CD4-positive, alpha-beta T cell (primary cell): ENCODE results near the gene CDC42EP3. TPM values are rescaled to one million over a fixed set of nuclear protein-coding genes. Genes with fewer than 3 reads are reported as not detected.

Experiments used
- ATAC-seq: fragments of 200-7000 bp; cut with Tn5 transposase; one replicate; pipeline ENCODE4 v1.10.0; 2022; ENCODE audit warnings: mild to moderate bottlenecking; ENCODE audit not compliant: poor library complexity
- CTCF ChIA-PET: fragments of 350-600 bp; sonication (Branson Sonifier 250); formaldehyde crosslinking; loops from one replicate; lab custom pipeline; 2021; ENCODE audit warnings: antibody characterized with exemption, inconsistent platforms; lab: Charles Lee
- POLR2A ChIA-PET: fragments of 350-600 bp; sonication (Branson Sonifier 250); formaldehyde crosslinking; loops from one replicate; lab custom pipeline; 2021; ENCODE audit warnings: antibody characterized with exemption, inconsistent platforms; lab: Charles Lee
- DNase-seq, 14 experiments: peaks; one replicate each; pipeline ENCODE4 v3.0.0-alpha.2; 2013 to 2020; ENCODE audit warnings: mixed read lengths in 2 of 14
- H3K27ac ChIP-seq, 2 donors: one replicate each; pipeline versions ENCODE4 v1.5.1 to v1.7.0; 2013; ENCODE audit warnings: low read length in 2 of 2, low read depth in 1 of 2, mild to moderate bottlenecking in 1 of 2
- H3K27me3 ChIP-seq, 2 experiments: 1 replicate in 1 of 2; 2 replicates in 1 of 2; pipeline versions ENCODE4 v1.6.1 to v1.7.0; 2013; ENCODE audit warnings: low read length in 2 of 2, control low read depth in 1 of 2, mild to moderate bottlenecking in 1 of 2, moderate library complexity in 1 of 2; ENCODE audit not compliant: insufficient read depth in 2 of 2, control insufficient read depth in 1 of 2
- H3K36me3 ChIP-seq: one replicate; pipeline ENCODE4 v1.6.1; 2013; ENCODE audit warnings: low read length, control low read depth; ENCODE audit not compliant: insufficient read depth
- H3K4me1 ChIP-seq: one replicate; pipeline ENCODE4 v1.6.1; 2013; ENCODE audit warnings: low read length, control low read depth; ENCODE audit not compliant: insufficient read depth
- H3K4me3 ChIP-seq: one replicate; pipeline ENCODE4 v1.5.1; 2013; ENCODE audit warnings: mild to moderate bottlenecking, low read length, moderate library complexity
- H3K9me3 ChIP-seq, 2 experiments: 1 replicate in 1 of 2; 2 replicates in 1 of 2; pipeline versions ENCODE4 v1.6.1 to v1.7.0; 2013; ENCODE audit warnings: low read length in 2 of 2, mild to moderate bottlenecking in 2 of 2, control low read depth in 1 of 2, moderate library complexity in 1 of 2; ENCODE audit not compliant: control insufficient read depth in 1 of 2, insufficient read depth in 1 of 2
- H3K27ac Mint-ChIP-seq: one replicate; pipeline ENCODE4 v1.8.0; 2020; ENCODE audit warnings: mixed read lengths
- H3K27me3 Mint-ChIP-seq: one replicate; pipeline ENCODE4 v1.8.0; 2021; ENCODE audit warnings: mixed read lengths
- H3K36me3 Mint-ChIP-seq: one replicate; pipeline ENCODE4 v1.8.0; 2021; ENCODE audit warnings: low read depth, mixed read lengths
- H3K4me1 Mint-ChIP-seq: one replicate; pipeline ENCODE4 v1.8.0; 2021; ENCODE audit warnings: low read depth, mixed read lengths
- H3K4me3 Mint-ChIP-seq: one replicate; pipeline ENCODE4 v1.8.0; 2020; ENCODE audit warnings: mild to moderate bottlenecking, mixed read lengths
- H3K9me3 Mint-ChIP-seq: one replicate; pipeline ENCODE4 v1.8.0; 2020; ENCODE audit warnings: mixed read lengths
- intact Hi-C, 2 experiments: fragments of 100-400 bp; cut with DNase I in 1 of 2; cut with micrococcal nuclease in 1 of 2; formaldehyde crosslinking; loops; one replicate each; pipeline versions ENCODE4 v1.15.1 to v1.9.0; 2023 to 2025; cut with DNase I, micrococcal nuclease
- total RNA-seq, 174 experiments: library from RNA in 2 of 174; stranded (reverse) in 2 of 174; gene quantifications; one replicate each; pipeline ENCODE4 v1.2.3 and lab custom pipeline; 2021 to 2026
- TF ChIP-seq, protein P1 (sequence below): fragments of 200-600 bp; IDR thresholded peaks from one replicate; pipeline ENCODE4 v1.8.0; 2022; ENCODE audit warnings: antibody characterized with exemption, mild to moderate bottlenecking

The CDC42EP3 gene
- total RNA-seq, 2 experiments from 2014 or later, result 20.6 to 24.1 TPM

DNA sequence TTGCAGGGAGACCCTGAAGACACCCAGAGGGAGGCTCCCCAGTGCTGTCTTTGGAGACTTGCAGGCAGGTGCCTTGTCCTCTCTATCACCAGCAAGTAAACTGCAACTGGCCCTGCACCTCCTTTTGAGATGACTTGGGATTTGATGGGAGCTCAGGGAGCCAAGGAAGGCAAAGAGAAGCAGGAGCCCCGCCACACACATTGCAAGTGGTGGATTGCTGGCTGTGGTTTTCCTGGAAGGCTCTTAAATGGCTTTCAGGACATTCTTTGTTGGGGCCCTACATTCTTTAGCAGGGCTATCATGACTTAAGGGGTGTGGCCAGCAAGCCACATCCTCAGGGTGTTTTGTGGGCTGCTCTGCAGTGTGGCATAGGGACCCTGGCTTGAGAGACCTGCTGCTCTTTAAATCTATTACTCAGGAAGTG lies 39.9 kb upstream of the CDC42EP3 start:
- Mint-ChIP-seq H3K4me1 (peaks cover 65% of the 10 kb centered on the region), H3K27ac (peak overlapping the region; percentile 4), H3K4me3 (peak overlapping the region; percentile 9), H3K36me3 (no peaks in the 10 kb centered on the region), H3K27me3 (no peaks in the 10 kb centered on the region), H3K9me3 (no peaks in the 10 kb centered on the region)
- DNase-seq (peak in 11 of 14 experiments; percentile 1 to 78 (median 14)), ATAC-seq (peak; percentile 85)
- intact Hi-C loops, result loop anchor here in 1 of 2 experiments (10.0 kb wide), 1 partner anchor 113 kb away; no protein-coding TSS in a partner anchor
- H3K36me3 ChIP-seq, result no peaks in the 10 kb centered on the region
- TF ChIP-seq, protein P1, sequence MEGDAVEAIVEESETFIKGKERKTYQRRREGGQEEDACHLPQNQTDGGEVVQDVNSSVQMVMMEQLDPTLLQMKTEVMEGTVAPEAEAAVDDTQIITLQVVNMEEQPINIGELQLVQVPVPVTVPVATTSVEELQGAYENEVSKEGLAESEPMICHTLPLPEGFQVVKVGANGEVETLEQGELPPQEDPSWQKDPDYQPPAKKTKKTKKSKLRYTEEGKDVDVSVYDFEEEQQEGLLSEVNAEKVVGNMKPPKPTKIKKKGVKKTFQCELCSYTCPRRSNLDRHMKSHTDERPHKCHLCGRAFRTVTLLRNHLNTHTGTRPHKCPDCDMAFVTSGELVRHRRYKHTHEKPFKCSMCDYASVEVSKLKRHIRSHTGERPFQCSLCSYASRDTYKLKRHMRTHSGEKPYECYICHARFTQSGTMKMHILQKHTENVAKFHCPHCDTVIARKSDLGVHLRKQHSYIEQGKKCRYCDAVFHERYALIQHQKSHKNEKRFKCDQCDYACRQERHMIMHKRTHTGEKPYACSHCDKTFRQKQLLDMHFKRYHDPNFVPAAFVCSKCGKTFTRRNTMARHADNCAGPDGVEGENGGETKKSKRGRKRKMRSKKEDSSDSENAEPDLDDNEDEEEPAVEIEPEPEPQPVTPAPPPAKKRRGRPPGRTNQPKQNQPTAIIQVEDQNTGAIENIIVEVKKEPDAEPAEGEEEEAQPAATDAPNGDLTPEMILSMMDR, result no peak
- POLR2A ChIA-PET, result interaction anchor here (1.2 kb wide), 1 partner anchor 27 kb away, joined by 4 read pairs; no protein-coding TSS in a partner anchor
- no peaks in the 10 kb centered on the region for H3K27me3 ChIP-seq
- no peak overlapping the region for H3K4me3 ChIP-seq
- no peak overlapping the region for H3K27ac ChIP-seq
- peaks cover 13% of the 10 kb centered on the region for H3K4me1 ChIP-seq
- peaks cover 0 to 5% of the 10 kb centered on the region in 2 experiments for H3K9me3 ChIP-seq
- CTCF ChIA-PET, result no interaction called here

DNA sequence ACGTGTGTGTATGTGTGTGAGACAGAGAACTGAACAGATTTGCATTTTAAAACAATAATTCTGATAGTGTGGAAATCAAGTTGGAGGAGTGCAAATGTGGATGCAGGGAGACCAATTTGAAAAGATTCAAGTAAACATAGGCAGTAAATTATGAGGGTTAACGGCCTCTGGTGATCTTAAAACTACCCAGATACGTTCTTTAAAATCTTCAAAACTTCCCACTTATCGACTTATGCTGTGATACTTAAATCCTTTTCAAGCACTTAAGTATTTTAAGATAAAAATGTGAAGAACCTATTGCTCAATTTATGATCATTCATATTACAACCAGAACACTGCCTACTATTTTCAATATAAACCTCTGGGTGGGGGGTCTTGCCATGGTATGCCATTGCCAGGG lies 37.7 kb upstream of the CDC42EP3 start:
- H3K9me3 Mint-ChIP-seq, result no peaks in the 10 kb centered on the region
- Histone ChIP-seq H3K9me3 (no peaks in the 10 kb centered on the region), H3K27me3 (no peaks in the 10 kb centered on the region), H3K4me1 (peaks cover 15% of the 10 kb centered on the region), H3K27ac (no peak overlapping the region), H3K36me3 (no peaks in the 10 kb centered on the region), H3K4me3 (no peak overlapping the region)
- no peaks in the 10 kb centered on the region for H3K27me3 Mint-ChIP-seq
- no peak for DNase-seq
- ATAC-seq, result no peak
- TF ChIP-seq, protein P1, result no peak
- ChIA-PET CTCF (no interaction called here), POLR2A (no interaction called here)
- no peak overlapping the region for H3K4me3 Mint-ChIP-seq
- intact Hi-C loops, result no loop called here
- peaks cover 62% of the 10 kb centered on the region for H3K4me1 Mint-ChIP-seq
- H3K27ac Mint-ChIP-seq, result no peak overlapping the region
- H3K36me3 Mint-ChIP-seq, result no peaks in the 10 kb centered on the region

DNA sequence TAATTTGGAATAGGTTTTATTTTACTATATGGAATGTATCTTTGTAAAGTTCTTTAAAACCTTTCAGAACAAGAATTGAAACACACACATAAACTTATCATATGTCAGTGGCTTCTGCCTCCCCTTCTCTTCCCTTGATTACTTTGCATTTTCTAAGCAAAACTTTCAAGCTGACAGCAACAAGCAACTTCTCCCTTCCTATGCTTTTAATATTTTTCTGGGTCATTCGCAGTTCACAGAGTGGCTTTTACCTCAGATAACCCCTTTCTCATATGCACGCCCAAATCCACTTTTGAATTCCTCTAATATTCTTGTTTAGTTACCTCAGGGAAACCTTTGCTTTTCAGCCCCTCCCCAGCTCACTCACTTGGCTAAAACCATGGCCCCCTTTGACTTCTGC lies 36.7 kb upstream of the CDC42EP3 start:
- TF ChIP-seq, protein P1, result no peak
- POLR2A ChIA-PET, result no interaction called here
- intact Hi-C loops, result no loop called here
- Mint-ChIP-seq H3K27me3 (no peaks in the 10 kb centered on the region), H3K9me3 (no peaks in the 10 kb centered on the region), H3K36me3 (no peaks in the 10 kb centered on the region), H3K4me3 (no peak overlapping the region), H3K4me1 (peaks cover 53% of the 10 kb centered on the region), H3K27ac (no peak overlapping the region)
- H3K4me1 ChIP-seq, result peaks cover 15% of the 10 kb centered on the region
- DNase-seq (no peak), ATAC-seq (no peak)
- H3K9me3 ChIP-seq, result no peaks in the 10 kb centered on the region
- H3K27me3 ChIP-seq, result no peaks in the 10 kb centered on the region
- no peak overlapping the region for H3K27ac ChIP-seq
- no peaks in the 10 kb centered on the region for H3K36me3 ChIP-seq
- CTCF ChIA-PET, result interaction anchor here (0.6 kb wide), 1 partner anchor 258 kb away, joined by 4 read pairs; no protein-coding TSS in a partner anchor
- no peak overlapping the region for H3K4me3 ChIP-seq
